Measurements from ENCODE around the gene NCKAP5L.
"Not testable (repeated sequence)": the region's sequence is repeated elsewhere in the genome, so short reads cannot be mapped to it uniquely, and the experiment has no call there.

NCKAP5L gene

GRCh38 chr12:49798934-49799333 lies 29.3 kb downstream of the NCKAP5L start:
- DNase-seq, result no peak

DNA sequence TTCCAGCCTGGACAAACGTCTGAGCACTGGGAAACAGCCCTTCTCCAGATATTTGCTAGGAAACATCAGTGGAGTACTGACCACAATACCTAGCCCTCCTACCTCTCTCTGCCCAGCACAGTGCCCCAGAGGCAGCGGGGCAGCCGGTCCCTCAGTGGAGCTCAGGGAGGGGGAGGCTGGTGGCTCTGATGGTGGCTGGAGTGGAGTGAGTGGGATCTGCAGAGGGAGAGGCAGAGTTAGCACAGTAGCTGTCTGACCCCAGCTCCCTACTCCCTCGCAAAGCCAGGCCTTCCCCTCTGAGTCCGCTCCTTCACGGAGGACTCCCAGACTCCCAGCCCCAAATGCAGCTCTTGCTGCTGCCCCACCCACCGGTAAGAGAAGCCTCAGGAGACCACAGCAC lies 30.0 kb downstream of the NCKAP5L start:
- DNase-seq, result no peak

DNA sequence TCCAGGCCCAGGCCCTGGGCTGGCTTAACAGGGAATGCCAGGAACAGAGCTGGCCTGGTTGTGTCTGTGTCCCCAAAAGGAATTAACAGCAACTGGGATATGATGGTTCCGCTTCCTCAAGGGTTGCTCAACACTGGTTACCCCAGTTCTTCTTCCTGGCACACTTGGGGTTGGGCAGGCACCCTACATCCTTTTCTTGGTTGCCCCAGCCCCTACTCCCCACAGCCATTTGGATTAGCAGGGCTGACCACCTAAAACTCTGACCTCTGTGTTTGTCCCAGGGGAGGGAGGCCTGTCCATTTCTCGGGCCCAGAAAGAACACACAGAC lies 30.8 kb downstream of the NCKAP5L start:
- no peak for DNase-seq

- no peak for DNase-seq
Measured at GRCh38 chr12:49796606-49797448, 31.4 kb downstream of the NCKAP5L start.

GRCh38 chr12:49796155-49796554 lies 32.1 kb downstream of the NCKAP5L start:
- DNase-seq, result no peak

DNA sequence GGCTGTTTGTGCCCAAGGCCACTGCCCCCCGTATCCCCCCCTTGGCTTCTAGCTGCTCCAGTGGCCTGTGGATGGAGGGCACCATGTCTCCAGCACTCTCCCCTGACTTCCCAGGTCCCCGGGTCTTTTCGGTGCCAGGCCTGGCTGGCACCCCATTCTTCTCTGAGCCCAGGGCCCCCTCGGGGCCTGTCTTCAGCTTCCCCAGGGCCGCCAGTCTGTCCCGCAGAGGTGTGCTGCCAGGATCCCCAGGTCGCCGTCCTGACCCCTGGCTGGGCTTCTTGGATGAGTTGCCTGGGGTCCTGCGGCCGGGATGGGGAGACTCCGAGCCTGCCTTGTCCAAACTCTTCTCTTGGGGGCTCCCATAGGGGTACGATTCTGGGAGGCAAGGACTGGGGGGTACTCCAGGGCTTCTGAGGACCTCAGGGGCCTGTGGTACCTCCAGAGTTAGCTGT lies 32.5 kb downstream of the NCKAP5L start:
- no peak for DNase-seq

GRCh38 chr12:49794811-49795653 lies 33.2 kb downstream of the NCKAP5L start:
- DNase-seq, result no peak

DNA sequence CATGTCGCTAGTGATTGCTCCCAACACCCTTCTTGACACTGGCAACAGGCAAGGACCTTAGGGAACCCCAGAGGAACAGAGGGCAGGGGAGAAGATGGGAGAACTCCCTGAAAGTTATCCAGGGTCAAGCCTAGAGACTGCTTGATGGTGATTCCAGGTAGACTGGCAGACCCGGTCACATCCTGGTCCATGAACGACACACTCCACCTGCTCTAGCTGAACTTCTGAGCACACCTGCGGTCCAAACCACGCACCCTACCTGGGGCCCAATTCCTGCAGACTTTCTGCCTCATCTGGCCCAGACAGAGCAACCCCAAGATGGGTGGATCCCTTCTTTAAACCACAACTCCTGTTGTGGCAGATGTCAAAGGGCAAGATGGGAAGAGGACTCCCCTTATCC lies 34.2 kb downstream of the NCKAP5L start:
- DNase-seq, result no peak

DNA sequence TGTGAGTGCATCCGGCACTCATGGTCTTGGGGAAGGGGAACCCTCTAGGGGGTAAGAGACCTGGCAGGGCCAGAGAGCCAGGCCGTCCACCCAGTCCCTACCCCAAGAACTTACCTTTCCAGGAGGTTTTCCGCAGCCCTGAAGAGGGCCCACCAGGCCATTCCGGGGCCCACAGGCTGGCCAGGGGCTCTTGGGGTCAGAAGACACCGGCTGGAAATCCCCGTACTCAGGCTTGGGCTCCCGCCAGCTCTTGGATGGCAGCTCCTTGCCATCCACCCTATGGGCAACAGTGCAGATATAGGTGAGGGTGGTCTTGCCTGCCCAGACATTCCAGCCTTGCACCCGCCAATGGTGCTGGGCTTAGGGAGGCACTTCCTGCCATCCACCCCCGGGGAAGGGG lies 34.6 kb downstream of the NCKAP5L start:
- no peak for DNase-seq

- no peak for DNase-seq
Measured at GRCh38 chr12:49792976-49793580, 35.1 kb downstream of the NCKAP5L start.

DNA sequence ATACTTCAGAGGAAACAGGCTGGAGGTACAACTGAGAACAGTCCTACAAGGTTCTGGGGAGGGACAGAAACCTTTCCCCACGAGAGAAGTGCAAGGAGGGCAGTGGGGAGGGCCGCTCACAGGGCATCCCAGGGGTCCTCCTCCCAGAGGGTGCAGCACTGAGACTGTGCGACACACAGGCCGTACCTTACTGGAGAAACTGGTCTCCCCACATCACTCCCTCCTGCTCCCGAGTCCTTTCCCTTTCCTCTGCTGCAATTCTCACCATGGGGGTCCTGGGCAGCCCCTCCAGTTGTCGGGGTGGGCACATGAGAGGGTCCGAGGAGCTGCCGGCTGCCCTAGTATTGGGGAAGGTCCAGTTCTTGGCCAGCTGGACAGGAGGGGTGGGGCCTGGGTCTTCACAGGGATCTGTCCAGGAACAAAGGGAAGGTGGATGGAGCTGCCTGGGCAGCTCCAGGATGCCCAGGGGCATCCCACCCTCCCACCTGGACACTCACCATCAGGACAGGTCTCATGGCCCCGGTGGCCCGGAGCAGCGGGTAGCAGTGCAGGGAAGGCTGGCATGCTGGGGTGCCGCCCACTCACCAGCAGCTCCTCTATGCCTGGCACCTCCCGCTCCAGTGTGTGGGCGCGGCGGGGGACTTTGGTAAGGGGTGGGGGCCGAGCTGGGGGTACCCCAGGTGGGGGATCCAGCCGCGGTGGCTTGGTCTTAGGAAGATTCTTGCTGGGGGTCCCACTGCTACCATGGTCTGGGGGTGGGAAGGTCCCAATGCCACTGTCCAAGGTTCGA lies 35.8 kb downstream of the NCKAP5L start:
- no peak for DNase-seq

GRCh38 chr12:49791700-49792099 lies 36.5 kb downstream of the NCKAP5L start:
- no peak for DNase-seq

DNA sequence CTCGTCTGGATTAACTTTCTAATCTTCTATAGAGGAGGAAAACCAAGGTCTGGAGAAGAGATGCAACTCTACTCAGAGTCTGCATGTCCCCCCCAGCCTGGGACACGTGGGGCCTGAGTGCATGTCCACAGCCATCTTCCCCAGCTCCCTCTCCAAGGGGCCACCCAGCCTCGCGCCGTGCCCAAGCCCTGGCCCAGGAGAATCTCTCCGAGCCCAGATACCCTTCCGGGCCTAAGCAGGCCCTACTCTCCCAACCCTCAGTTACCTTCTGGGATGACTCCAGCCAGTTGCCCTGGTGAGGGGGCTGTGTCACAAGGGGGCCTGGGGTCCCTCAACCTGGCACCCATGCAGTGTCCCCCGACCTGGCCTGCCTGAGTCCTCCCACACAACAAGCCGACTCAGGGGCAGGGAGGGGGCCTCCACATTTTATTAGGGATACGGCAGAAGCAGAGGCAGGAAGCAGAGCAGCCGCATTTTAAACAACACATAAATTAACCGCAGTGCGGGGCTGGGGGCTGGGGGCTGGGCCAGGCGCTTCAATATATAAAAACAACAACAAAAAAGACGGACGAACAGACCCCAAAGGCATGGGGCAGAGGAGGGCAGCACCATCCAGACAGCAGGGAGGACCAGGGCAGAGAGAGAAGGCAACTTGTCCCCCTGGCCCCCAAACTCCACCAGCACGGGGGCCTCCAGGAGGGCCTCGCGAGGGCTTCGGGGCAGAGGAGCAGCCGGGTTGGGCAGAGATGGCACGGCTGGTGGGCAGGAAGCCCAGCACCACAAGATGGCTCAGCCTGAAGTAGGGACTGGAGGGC lies 37.3 kb downstream of the NCKAP5L start:
- DNase-seq, result no peak

- no peak for DNase-seq
Measured at GRCh38 chr12:49789992-49790391, 38.2 kb downstream of the NCKAP5L start.

GRCh38 chr12:49787672-49788071 lies 40.5 kb downstream of the NCKAP5L start:
- no peak for DNase-seq

DNA sequence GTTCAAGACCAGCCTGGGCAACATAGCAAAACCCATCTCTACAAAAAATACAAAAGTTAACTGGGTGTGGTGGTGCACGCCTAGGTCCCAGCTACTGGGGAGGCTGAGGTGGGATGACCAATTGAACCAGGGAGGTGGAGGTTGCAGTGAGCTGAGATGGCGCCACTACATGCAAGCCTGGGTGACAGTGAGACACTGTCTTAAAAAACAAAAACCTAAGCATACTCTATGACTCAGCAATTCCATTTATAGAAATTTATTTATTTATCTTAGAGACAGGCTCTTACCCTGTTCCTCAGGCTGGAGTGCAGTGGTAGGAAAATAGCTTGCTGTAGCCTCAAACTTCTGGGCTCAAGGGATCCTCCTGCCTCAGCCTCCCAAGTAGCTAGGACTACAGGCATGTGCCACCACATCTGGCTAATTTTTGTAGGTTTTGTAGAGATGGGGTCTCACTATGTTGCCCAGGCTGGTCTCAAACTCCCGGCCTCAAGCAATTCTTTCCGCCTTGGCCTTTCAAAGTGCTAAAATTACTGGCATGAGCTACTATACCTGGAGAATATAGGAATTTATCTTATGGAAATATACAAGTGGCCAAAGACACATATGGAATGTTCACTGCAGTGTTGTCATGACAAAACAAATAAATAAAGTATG lies 43.3 kb downstream of the NCKAP5L start:
- DNase-seq, result peak; percentile 60

DNA sequence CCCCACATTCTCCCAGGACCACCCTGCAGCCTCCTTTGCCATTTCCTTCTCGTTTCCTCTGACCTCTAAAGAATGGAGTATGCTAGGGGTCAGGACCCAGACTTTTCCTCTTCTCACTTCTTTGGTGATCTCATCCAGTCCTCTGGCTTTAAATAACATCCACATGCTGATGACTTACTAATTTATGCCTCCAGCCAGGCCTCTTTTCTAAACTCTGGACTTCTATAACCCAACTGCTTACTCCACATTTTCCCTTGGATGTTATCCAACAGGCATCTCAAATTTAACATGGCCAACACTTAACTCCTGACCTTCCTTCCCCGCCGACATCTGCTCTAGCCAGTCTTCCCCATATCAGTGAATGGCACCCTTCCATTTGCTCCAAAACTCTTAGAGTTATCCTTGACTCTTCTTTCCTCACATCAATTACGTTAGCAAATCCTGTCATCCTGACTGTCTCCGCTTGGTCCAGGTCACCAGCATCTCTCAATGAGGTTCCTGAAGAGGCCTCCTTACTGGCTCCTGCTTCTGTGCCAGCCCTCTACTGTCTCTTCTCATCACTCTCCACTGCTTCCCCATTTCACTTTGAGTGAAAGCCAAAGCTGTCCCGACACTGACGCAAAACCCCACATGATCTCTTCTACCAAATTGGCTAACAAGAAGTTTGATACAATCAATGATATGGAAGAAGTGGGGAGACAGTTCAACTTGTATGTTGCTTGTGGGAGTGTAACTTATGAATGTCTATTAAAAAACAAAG lies 44.1 kb downstream of the NCKAP5L start:
- peak; percentile 46 for DNase-seq

- not testable (repeated sequence) for DNase-seq
Measured at GRCh38 chr12:49780914-49781313, 47.3 kb downstream of the NCKAP5L start.

DNA sequence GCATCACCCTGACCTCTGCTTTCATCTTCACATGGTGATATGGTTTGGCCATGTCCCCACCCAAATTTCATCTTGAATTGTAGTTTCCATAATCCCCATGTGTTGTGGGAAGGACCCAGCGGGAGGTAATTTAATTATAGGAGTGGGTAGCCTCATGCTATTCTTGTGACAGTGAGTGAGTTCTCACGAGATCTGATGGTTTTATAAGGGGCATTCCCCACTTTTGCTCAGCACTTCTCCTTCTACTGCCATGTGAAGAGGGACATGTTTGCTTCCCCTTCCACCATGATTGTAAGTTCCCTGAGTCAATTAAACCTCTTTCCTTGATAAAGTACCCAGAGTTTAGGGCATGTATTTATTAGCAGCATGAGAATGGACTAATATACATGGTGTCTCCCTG lies 48.6 kb downstream of the NCKAP5L start:
- DNase-seq, result no peak

Measured in fibroblast of skin of back (primary cell).